ENCODE results near the gene NAT8.
"Not testable (repeated sequence)": the region's sequence is repeated elsewhere in the genome, so short reads cannot be mapped to it uniquely, and the experiment has no call there.

The NAT8 gene

GRCh38 chr2:73654175-73654574, 12.0 kb upstream of the NAT8 start:
- DNase-seq (ENCODE audit: low read depth in 1 of 2, low spot score in 1 of 2) = no peak
- TF ChIP-seq JUND (IDR thresholded peaks at IDR 0.05; ENCODE audit: low read depth) = no peak
- in situ Hi-C loops (cut with HindIII; ENCODE audit: low pct_unique_long_range_greater_than_20kb, low sequenced_read_pairs) = no loop called here

DNA sequence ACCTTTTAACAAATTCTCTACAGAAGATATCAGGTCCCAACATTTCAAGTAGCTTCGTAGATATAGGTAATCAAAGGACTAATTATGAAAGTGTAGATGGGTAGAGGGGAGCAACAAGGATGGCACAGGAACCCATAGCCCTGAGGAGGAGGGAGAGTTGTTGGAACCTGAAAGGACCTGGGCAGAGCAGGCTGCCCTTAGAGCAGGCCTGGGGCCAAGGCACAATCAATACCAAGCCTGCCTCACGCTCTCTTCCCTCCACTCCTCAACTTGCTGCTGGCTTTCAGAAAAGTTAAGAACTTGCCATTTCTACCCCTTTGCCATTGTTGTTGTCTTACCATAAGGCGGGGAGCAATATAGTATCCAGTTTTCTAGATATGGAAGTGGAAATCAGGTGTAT, 10.1 kb upstream of the NAT8 start:
- TF ChIP-seq JUND (IDR thresholded peaks at IDR 0.05; ENCODE audit: low read depth) = no peak
- in situ Hi-C loops (cut with HindIII; ENCODE audit: low pct_unique_long_range_greater_than_20kb, low sequenced_read_pairs) = no loop called here
- no peak for DNase-seq (ENCODE audit: low read depth in 1 of 2, low spot score in 1 of 2)

GRCh38 chr2:73651591-73652230, 9.5 kb upstream of the NAT8 start:
- DNase-seq (ENCODE audit: low read depth in 1 of 2, low spot score in 1 of 2) = no peak
- in situ Hi-C loops (cut with HindIII; ENCODE audit: low pct_unique_long_range_greater_than_20kb, low sequenced_read_pairs) = no loop called here
- no peak for TF ChIP-seq JUND (IDR thresholded peaks at IDR 0.05; ENCODE audit: low read depth)

GRCh38 chr2:73647690-73648089, 5.5 kb upstream of the NAT8 start:
- in situ Hi-C loops (cut with HindIII; ENCODE audit: low pct_unique_long_range_greater_than_20kb, low sequenced_read_pairs); DNase-seq (ENCODE audit: low read depth in 1 of 2, low spot score in 1 of 2): not testable (repeated sequence)

GRCh38 chr2:73641767-73642062, 507 bp downstream of the NAT8 start:
- in situ Hi-C loops (cut with HindIII; ENCODE audit: low pct_unique_long_range_greater_than_20kb, low sequenced_read_pairs) = no loop called here
- no peak for DNase-seq (ENCODE audit: low read depth in 1 of 2, low spot score in 1 of 2)
- no peak for TF ChIP-seq JUND (IDR thresholded peaks at IDR 0.05; ENCODE audit: low read depth)

GRCh38 chr2:73640946-73641766, 1.1 kb downstream of the NAT8 start:
- in situ Hi-C loops (cut with HindIII; ENCODE audit: low pct_unique_long_range_greater_than_20kb, low sequenced_read_pairs) = no loop called here
- no peak for TF ChIP-seq JUND (IDR thresholded peaks at IDR 0.05; ENCODE audit: low read depth)
- DNase-seq (ENCODE audit: low read depth in 1 of 2, low spot score in 1 of 2) = peak in 1 of 2 experiments; percentile 4

DNA sequence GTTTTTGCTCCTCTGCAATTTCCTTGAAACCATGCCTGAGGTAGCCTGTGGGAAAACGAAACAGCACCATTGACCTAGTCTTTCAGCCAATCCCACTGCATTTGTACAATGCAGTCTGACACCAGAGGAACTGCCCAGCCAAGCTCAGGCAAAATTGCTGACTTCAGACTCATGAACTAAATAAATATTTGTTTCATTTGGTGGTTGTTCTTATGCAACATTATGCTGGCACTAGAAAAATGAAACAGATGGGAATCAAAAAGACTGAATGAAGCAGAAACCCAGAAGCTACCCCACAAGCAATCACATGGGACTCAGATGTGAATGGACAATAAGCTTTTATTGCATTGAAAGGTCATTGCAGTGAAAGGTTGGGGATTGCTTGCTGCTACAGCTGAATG, 1.7 kb downstream of the NAT8 start:
- in situ Hi-C loops (cut with HindIII; ENCODE audit: low pct_unique_long_range_greater_than_20kb, low sequenced_read_pairs) = no loop called here
- no peak for TF ChIP-seq JUND (IDR thresholded peaks at IDR 0.05; ENCODE audit: low read depth)
- peak; percentile 35 to 82 for DNase-seq (ENCODE audit: low read depth in 1 of 2, low spot score in 1 of 2)

DNA sequence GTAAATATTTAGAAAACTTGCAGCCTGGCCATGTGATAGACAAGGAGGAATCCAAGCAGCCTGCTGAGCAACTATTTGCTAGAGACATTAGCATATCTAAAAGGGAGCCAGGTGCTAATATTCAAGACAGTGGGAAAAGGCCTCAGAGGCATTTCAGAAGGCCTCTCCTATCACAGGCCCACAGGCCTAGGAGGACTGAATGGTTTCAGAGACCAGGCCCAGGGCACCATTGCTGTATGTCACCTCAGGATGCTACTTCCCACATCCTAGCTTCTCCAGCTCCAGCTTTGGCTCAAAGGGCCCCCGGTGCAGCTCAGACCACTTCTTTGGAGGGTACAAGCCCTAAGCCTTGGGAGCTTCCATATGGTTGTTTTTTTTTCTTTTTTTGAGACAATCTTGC, 3.8 kb downstream of the NAT8 start:
- no peak for DNase-seq (ENCODE audit: low read depth in 1 of 2, low spot score in 1 of 2)

DNA sequence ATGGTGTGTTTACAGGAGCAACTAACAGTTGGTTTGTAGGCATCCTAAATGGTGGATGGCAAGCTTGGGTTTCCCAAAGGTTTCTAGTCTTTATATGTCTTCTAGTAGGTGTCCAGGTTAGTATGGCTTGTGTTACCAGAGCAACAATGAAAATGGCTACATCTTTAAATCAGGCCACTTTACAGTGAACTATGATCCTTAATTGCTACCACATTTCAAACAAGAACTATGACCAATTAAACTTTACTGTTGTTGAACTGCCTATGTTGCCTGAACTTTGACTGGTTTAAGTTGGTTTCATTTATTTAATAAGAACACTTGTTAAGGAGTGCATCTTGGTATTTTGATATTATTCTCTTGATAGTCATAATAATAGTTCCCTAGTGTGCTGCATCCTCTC, 5.2 kb downstream of the NAT8 start:
- DNase-seq (ENCODE audit: low read depth in 1 of 2, low spot score in 1 of 2); in situ Hi-C loops (cut with HindIII; ENCODE audit: low pct_unique_long_range_greater_than_20kb, low sequenced_read_pairs): not testable (repeated sequence)

More for the DNA sequence above, 3.8 kb downstream of the NAT8 start:
- in situ Hi-C loops (cut with HindIII; ENCODE audit: low pct_unique_long_range_greater_than_20kb, low sequenced_read_pairs) = no loop called here
- TF ChIP-seq JUND (IDR thresholded peaks at IDR 0.05; ENCODE audit: low read depth) = no peak

GRCh38 chr2:73630662-73631266, 11.5 kb downstream of the NAT8 start:
- not testable (repeated sequence) for DNase-seq (ENCODE audit: low read depth in 1 of 2, low spot score in 1 of 2)

DNA sequence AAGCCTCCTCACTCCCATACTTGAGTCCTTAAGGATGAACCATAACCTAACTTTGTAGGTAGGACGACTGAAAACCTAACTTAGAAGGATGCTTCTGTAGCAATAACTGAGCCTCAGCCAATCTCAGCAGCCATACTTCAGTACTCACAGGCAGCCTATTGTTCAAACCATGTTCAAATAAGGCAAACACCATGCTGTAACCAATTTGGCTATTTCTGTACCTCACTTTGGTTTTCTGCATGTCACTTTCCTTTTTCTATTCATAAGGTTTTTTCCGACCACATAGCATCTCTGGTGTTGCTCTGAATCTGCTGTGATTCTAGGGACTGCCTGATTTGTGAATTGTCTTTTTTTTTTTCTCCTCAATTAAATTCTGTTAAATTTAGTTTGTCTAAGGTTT, 13.7 kb downstream of the NAT8 start:
- DNase-seq (ENCODE audit: low read depth in 1 of 2, low spot score in 1 of 2); in situ Hi-C loops (cut with HindIII; ENCODE audit: low pct_unique_long_range_greater_than_20kb, low sequenced_read_pairs): not testable (repeated sequence)

More at GRCh38 chr2:73630662-73631266, 11.5 kb downstream of the NAT8 start:
- in situ Hi-C loops (cut with HindIII; ENCODE audit: low pct_unique_long_range_greater_than_20kb, low sequenced_read_pairs) = not testable (repeated sequence)

GRCh38 chr2:73626237-73626636, 16.0 kb downstream of the NAT8 start:
- in situ Hi-C loops (cut with HindIII; ENCODE audit: low pct_unique_long_range_greater_than_20kb, low sequenced_read_pairs); DNase-seq (ENCODE audit: low read depth in 1 of 2, low spot score in 1 of 2): not testable (repeated sequence)

GRCh38 chr2:73624625-73625024, 17.6 kb downstream of the NAT8 start:
- DNase-seq (ENCODE audit: low read depth in 1 of 2, low spot score in 1 of 2); in situ Hi-C loops (cut with HindIII; ENCODE audit: low pct_unique_long_range_greater_than_20kb, low sequenced_read_pairs): not testable (repeated sequence)

- DNase-seq (ENCODE audit: low read depth in 1 of 2, low spot score in 1 of 2); in situ Hi-C loops (cut with HindIII; ENCODE audit: low pct_unique_long_range_greater_than_20kb, low sequenced_read_pairs): not testable (repeated sequence)
These were observed 18.2 kb downstream of the NAT8 start for GRCh38 chr2:73624036-73624435.

- in situ Hi-C loops (cut with HindIII; ENCODE audit: low pct_unique_long_range_greater_than_20kb, low sequenced_read_pairs) = not testable (repeated sequence)
These were observed 22.3 kb downstream of the NAT8 start for GRCh38 chr2:73619925-73620324.

More at GRCh38 chr2:73619925-73620324, 22.3 kb downstream of the NAT8 start:
- DNase-seq (ENCODE audit: low read depth in 1 of 2, low spot score in 1 of 2) = not testable (repeated sequence)

Measured in T47D (cell line).